ENCODE results near the gene PSMC3IP.

Gene PSMC3IP

GRCh38 chr17:42607769-42608168 is 30.2 kb upstream of the PSMC3IP start:
- Mint-ChIP-seq H3K36me3 (peaks cover 23 to 33% of the 10 kb centered on the region in 2 donors), H3K4me1 (peaks cover 28 to 63% of the 10 kb centered on the region in 2 donors), H3K9me3 (no peaks in the 10 kb centered on the region)

GRCh38 chr17:42603318-42603717 is 25.8 kb upstream of the PSMC3IP start:
- no peaks in the 10 kb centered on the region for H3K9me3 Mint-ChIP-seq
- H3K4me3 Mint-ChIP-seq, result peak overlapping the region; percentile 21 to 34
- H3K36me3 Mint-ChIP-seq, result peaks cover 13 to 26% of the 10 kb centered on the region in 2 donors
- ATAC-seq (replicated peaks) (peak; percentile 91 to 92), DNase-seq (no peak)
- no peaks in the 10 kb centered on the region for H3K27me3 Mint-ChIP-seq
- peak overlapping the region; percentile 63 for H3K27ac Mint-ChIP-seq
- H3K4me1 Mint-ChIP-seq, result peaks cover 34 to 70% of the 10 kb centered on the region in 2 donors

More at GRCh38 chr17:42607769-42608168, 30.2 kb upstream of the PSMC3IP start:
- DNase-seq (no peak), ATAC-seq (replicated peaks) (no peak)
- Mint-ChIP-seq H3K27ac (peak overlapping the region; percentile 96), H3K4me3 (peak overlapping the region; percentile 98 to 99), H3K27me3 (no peaks in the 10 kb centered on the region)

GRCh38 chr17:42598905-42599304 is 21.4 kb upstream of the PSMC3IP start:
- no peak for ATAC-seq (replicated peaks)
- Mint-ChIP-seq H3K4me1 (peaks cover 17 to 29% of the 10 kb centered on the region in 2 donors), H3K36me3 (peaks cover 11 to 19% of the 10 kb centered on the region in 2 donors), H3K27ac (no peak overlapping the region), H3K9me3 (no peaks in the 10 kb centered on the region), H3K27me3 (no peaks in the 10 kb centered on the region), H3K4me3 (no peak overlapping the region)
- no peak for DNase-seq

GRCh38 chr17:42596386-42596785 is 18.9 kb upstream of the PSMC3IP start:
- Mint-ChIP-seq H3K36me3 (peaks cover 9 to 15% of the 10 kb centered on the region in 2 donors), H3K27ac (no peak overlapping the region)
- ATAC-seq (replicated peaks), result no peak

GRCh38 chr17:42591411-42591810 is 13.9 kb upstream of the PSMC3IP start:
- Mint-ChIP-seq H3K4me3 (no peak overlapping the region), H3K27me3 (no peaks in the 10 kb centered on the region), H3K4me1 (peaks cover 15 to 18% of the 10 kb centered on the region in 2 donors), H3K36me3 (peaks cover 31 to 44% of the 10 kb centered on the region in 2 donors), H3K27ac (no peak overlapping the region), H3K9me3 (no peaks in the 10 kb centered on the region)
- DNase-seq (no peak), ATAC-seq (replicated peaks) (no peak)

More at GRCh38 chr17:42596386-42596785, 18.9 kb upstream of the PSMC3IP start:
- Mint-ChIP-seq H3K4me3 (no peak overlapping the region), H3K4me1 (peaks cover 8 to 18% of the 10 kb centered on the region in 2 donors), H3K27me3 (no peaks in the 10 kb centered on the region), H3K9me3 (no peaks in the 10 kb centered on the region)
- no peak for DNase-seq

- H3K4me3 Mint-ChIP-seq, result no peak overlapping the region
- H3K36me3 Mint-ChIP-seq, result peaks cover 29 to 46% of the 10 kb centered on the region in 2 donors
Observed at GRCh38 chr17:42590886-42591285, 13.4 kb upstream of the PSMC3IP start.

GRCh38 chr17:42586514-42587230 is 9.1 kb upstream of the PSMC3IP start:
- H3K9me3 Mint-ChIP-seq, result no peaks in the 10 kb centered on the region

More at GRCh38 chr17:42590886-42591285, 13.4 kb upstream of the PSMC3IP start:
- ATAC-seq (replicated peaks), result no peak
- Mint-ChIP-seq H3K9me3 (no peaks in the 10 kb centered on the region), H3K27ac (no peak overlapping the region), H3K27me3 (no peaks in the 10 kb centered on the region), H3K4me1 (peaks cover 19 to 23% of the 10 kb centered on the region in 2 donors)
- no peak for DNase-seq

GRCh38 chr17:42585353-42585752 is 7.8 kb upstream of the PSMC3IP start:
- no peak overlapping the region for H3K4me3 Mint-ChIP-seq
- H3K27ac Mint-ChIP-seq, result peak overlapping the region; percentile 59
- no peaks in the 10 kb centered on the region for H3K9me3 Mint-ChIP-seq
- H3K4me1 Mint-ChIP-seq, result peaks cover 20 to 31% of the 10 kb centered on the region in 2 donors
- ATAC-seq (replicated peaks), result no peak
- no peaks in the 10 kb centered on the region for H3K27me3 Mint-ChIP-seq
- H3K36me3 Mint-ChIP-seq, result peaks cover 46 to 73% of the 10 kb centered on the region in 2 donors
- DNase-seq, result no peak

More at GRCh38 chr17:42586514-42587230, 9.1 kb upstream of the PSMC3IP start:
- H3K27me3 Mint-ChIP-seq, result no peaks in the 10 kb centered on the region
- H3K36me3 Mint-ChIP-seq, result peaks cover 40 to 72% of the 10 kb centered on the region in 2 donors
- DNase-seq (no peak), ATAC-seq (replicated peaks) (peak; percentile 69 to 77)
- peak overlapping the region in 1 of 2 donors; percentile 63 for H3K4me3 Mint-ChIP-seq
- H3K27ac Mint-ChIP-seq, result peak overlapping the region; percentile 96
- peaks cover 20 to 21% of the 10 kb centered on the region in 2 donors for H3K4me1 Mint-ChIP-seq

- DNase-seq (no peak), ATAC-seq (replicated peaks) (no peak)
- H3K36me3 Mint-ChIP-seq, result peaks cover 43 to 69% of the 10 kb centered on the region in 2 donors
- no peak overlapping the region for H3K4me3 Mint-ChIP-seq
- no peak overlapping the region for H3K27ac Mint-ChIP-seq
- no peaks in the 10 kb centered on the region for H3K9me3 Mint-ChIP-seq
- no peaks in the 10 kb centered on the region for H3K27me3 Mint-ChIP-seq
- peaks cover 20 to 32% of the 10 kb centered on the region in 2 donors for H3K4me1 Mint-ChIP-seq
Observed at GRCh38 chr17:42584880-42585279, 7.4 kb upstream of the PSMC3IP start.

GRCh38 chr17:42581744-42582270 is 4.3 kb upstream of the PSMC3IP start:
- Mint-ChIP-seq H3K4me3 (no peak overlapping the region), H3K9me3 (no peaks in the 10 kb centered on the region), H3K27me3 (no peaks in the 10 kb centered on the region), H3K4me1 (peaks cover 28 to 54% of the 10 kb centered on the region in 2 donors), H3K36me3 (peaks cover 39 to 60% of the 10 kb centered on the region in 2 donors), H3K27ac (no peak overlapping the region)
- ATAC-seq (replicated peaks), result no peak
- DNase-seq, result no peak

GRCh38 chr17:42579794-42580551 is 2.4 kb upstream of the PSMC3IP start:
- Mint-ChIP-seq H3K9me3 (no peaks in the 10 kb centered on the region), H3K27ac (peak overlapping the region; percentile 82), H3K36me3 (peaks cover 45 to 63% of the 10 kb centered on the region in 2 donors), H3K27me3 (no peaks in the 10 kb centered on the region), H3K4me3 (peak overlapping the region; percentile 44 to 65), H3K4me1 (peaks cover 29 to 60% of the 10 kb centered on the region in 2 donors)
- DNase-seq (no peak), ATAC-seq (replicated peaks) (no peak)

GRCh38 chr17:42578282-42578869 is 847 bp upstream of the PSMC3IP start:
- ATAC-seq (replicated peaks) (peak; percentile 63 to 69), DNase-seq (peak; percentile 79)
- Mint-ChIP-seq H3K4me3 (peak overlapping the region; percentile 90 to 97), H3K27me3 (no peaks in the 10 kb centered on the region), H3K36me3 (peaks cover 56 to 67% of the 10 kb centered on the region in 2 donors), H3K27ac (peak overlapping the region; percentile 99), H3K9me3 (no peaks in the 10 kb centered on the region), H3K4me1 (peaks cover 34 to 74% of the 10 kb centered on the region in 2 donors)

GRCh38 chr17:42577140-42577531 is 393 bp downstream of the PSMC3IP start:
- Mint-ChIP-seq H3K4me1 (peaks cover 36 to 74% of the 10 kb centered on the region in 2 donors), H3K27me3 (no peaks in the 10 kb centered on the region), H3K4me3 (peak overlapping the region; percentile 90 to 97), H3K27ac (peak overlapping the region; percentile 99), H3K36me3 (peaks cover 55 to 63% of the 10 kb centered on the region in 2 donors), H3K9me3 (no peaks in the 10 kb centered on the region)
- DNase-seq (no peak), ATAC-seq (replicated peaks) (no peak)

- Mint-ChIP-seq H3K4me1 (peaks cover 36 to 65% of the 10 kb centered on the region in 2 donors), H3K27me3 (no peaks in the 10 kb centered on the region), H3K27ac (no peak overlapping the region), H3K36me3 (peaks cover 43 to 69% of the 10 kb centered on the region in 2 donors), H3K9me3 (no peaks in the 10 kb centered on the region), H3K4me3 (no peak overlapping the region)
- DNase-seq (no peak), ATAC-seq (replicated peaks) (no peak)
Observed at GRCh38 chr17:42574463-42574862, 3.1 kb downstream of the PSMC3IP start.

Measured in stimulated activated naive B cell treated with anti-CD40 and anti-IgM and Interleukin-4, amounts not matched to agents 10 μg/mL and 1 μg/mL and 100 μg/mL, for 72 hours (primary cell).